HG03521 (cell line): Measurements from ENCODE around the gene AOPEP.
"Not testable (repeated sequence)": the region's sequence is repeated elsewhere in the genome, so short reads cannot be mapped to it uniquely, and the experiment has no call there.

Experiments
- ATAC-seq: cut with Tn5 transposase; IDR thresholded peaks from one replicate; pipeline ENCODE4 v1.9.1; 2021; ENCODE audit warnings: mild to moderate bottlenecking, moderate library complexity; ENCODE audit not compliant: unreplicated experiment

AOPEP gene

GRCh38 chr9:94830071-94830604, 103.6 kb downstream of the AOPEP start:
- not testable (repeated sequence) for ATAC-seq

- ATAC-seq, result no peak
These were observed 107.3 kb downstream of the AOPEP start for GRCh38 chr9:94833802-94834201.

DNA sequence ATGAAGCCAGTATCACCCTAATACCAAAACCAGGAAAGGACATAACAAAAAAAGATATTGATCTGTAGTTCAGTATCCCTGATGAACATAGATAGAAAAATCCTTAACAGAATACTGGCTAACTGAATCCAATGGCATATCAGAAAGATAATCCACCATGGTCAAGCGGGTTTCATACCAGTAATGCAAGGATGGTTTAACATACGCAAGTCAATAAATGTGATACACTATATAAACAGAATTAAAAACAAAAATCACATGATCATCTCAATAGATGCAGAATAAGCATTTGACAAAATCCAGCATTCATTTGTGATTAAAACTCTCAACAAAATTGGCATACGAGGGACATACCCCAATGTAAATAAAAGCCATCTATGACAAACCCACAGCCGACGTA, 110.9 kb downstream of the AOPEP start:
- no peak for ATAC-seq

DNA sequence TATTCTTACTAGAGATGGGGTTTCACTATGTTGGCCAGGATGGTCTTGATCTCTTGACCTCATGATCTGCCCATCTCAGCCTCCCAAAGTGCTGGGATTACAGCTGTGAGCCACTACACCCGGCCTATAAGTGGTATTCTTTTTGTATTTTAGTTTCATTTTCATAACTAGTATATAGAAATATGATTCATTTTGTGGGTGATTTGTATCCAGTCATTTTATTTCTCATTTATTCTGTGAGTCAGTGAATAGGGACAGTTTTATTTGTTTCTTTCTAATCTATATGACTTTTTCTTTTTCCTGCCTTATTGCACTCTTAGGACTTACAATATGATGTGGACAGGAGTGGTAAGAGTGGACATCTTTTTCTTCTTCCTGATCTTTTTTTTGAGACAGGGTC, 112.9 kb downstream of the AOPEP start:
- ATAC-seq, result no peak

DNA sequence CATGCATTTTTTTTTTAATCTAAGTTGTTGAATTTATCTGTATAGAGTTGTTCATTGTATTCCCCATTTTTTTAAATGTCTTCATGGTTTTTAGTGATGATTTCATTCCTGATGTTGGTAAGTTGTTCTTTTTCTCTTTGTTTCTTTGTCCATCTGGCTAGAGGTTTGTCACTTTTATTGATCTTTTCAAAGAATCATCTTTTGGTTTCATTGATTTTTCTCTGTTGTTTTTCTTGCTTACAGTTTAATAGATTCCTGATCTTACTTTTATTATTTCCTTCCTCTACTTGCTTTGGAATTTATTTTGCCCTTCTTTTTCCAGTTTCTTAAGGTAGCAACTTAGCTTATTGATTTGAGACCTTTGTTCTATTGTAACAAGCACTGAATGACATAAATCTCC, 114.2 kb downstream of the AOPEP start:
- ATAC-seq, result no peak

GRCh38 chr9:94843134-94843533, 116.6 kb downstream of the AOPEP start:
- no peak for ATAC-seq

GRCh38 chr9:94846739-94847138, 120.2 kb downstream of the AOPEP start:
- no peak for ATAC-seq

GRCh38 chr9:94847486-94847885, 121.0 kb downstream of the AOPEP start:
- no peak for ATAC-seq

DNA sequence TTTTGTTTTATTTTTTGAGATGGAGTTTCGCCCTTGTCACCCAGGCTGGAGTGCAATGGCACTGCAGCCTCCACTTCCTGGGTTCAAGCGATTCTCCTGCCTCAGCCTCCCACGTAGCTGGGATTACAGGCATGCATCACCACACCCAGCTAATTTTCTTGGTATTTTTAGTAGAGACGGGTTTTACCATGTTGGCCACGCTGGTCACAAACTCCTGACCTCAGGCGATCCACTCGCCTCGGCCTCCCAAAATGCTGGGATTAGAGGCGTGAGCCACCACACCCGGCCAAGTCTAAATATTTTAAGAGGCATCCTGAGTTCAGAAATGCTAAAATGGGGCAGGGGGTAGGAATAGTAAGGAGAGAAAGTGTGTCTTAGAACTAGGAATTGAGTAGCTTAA, 122.3 kb downstream of the AOPEP start:
- ATAC-seq, result not testable (repeated sequence)

GRCh38 chr9:94850540-94851434, 124.3 kb downstream of the AOPEP start:
- no peak for ATAC-seq

DNA sequence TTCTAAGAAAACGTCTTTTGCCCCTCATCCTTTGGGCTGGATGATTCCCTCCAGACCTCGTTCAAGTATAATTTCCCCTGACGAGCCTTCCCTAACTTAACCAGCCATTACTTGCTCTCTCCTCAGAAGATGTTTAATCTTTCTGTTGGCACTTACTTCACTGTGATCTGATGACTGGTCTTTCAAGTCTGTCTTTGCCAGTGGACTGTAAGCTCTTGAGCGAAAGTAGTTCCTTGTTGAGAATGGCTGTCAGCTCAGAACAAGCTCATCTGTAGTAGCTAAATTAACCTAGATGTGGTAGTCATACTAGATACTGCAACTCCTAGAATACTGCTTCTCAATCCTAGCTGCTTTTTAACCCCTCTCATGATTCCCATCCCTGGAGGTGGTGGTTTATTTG, 125.0 kb downstream of the AOPEP start:
- ATAC-seq, result no peak

GRCh38 chr9:94851892-94852291, 125.4 kb downstream of the AOPEP start:
- ATAC-seq, result no peak

DNA sequence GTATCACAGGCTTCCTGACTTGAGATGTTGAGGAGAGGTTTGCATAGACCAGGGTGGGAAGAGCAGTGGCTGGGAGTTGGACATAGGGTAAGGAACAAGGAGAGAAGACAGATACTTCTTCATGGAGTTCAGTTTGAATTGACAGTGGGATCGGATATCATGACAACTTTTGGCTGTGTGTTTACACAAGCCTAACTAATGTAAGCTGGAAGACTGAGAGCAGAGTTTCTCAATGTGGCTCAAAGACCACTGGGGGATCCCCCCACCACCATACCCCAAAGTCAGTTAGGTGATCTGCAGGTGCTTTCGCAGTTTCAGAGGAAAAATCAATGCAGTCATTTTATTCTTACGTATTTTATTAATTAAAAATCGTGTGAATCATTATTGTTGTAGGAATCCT, 125.9 kb downstream of the AOPEP start:
- ATAC-seq, result no peak

DNA sequence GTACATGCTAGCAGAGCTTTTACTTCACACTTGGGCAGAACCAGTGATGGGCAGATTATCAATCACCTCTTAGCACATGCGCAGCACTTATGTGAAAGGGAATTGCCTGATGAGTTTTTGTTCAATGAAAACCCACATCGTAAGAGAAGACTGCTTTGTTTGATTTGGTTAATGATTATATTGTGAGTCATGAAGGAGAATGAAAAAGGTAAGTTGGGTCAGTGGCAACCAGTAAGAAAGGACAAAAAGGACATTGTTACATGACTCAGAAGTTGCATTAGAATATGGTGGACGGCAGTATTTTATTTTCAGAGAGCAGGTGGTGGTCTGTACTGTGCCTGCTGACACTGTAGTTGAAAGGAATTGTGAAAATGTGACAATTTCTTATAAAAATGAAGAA, 127.4 kb downstream of the AOPEP start:
- ATAC-seq, result no peak

DNA sequence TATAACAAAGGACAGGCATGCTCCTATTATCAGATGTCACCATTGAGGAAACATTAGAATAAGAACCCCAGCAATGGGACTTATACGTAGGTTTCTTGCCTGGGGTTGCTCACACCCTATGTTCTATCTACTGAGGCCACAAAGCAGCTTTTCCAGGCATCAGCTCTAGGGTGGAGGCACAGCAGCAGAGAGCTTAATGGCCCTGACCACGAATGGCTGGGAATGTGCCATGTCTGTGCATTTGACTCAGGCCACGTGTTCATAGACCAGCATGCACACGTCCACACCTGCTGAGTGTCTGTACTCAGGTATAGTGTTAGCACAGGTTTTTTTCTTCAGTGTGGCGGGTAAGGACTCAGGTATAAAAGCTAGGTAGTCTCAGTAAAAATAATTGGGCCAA, 129.4 kb downstream of the AOPEP start:
- no peak for ATAC-seq

DNA sequence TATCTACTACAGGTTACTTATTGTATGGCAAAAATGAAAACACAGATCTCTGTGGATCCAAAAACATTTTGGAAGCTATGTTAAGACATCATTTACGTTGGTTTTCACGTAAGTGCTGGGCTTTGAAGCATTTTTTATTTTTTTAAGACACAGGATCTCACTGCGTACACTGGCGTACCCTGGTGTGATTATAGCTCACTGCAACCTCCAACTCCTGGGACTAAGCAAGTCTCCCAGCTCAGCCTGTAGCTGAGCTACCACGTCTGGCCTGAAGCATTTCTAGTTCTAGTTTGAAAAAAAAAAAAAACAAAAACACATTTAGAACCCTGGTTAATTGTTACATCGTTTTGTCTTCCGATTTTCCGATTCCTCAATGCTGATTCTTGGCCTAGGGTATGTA, 131.3 kb downstream of the AOPEP start:
- no peak for ATAC-seq

- no peak for ATAC-seq
These were observed 132.7 kb downstream of the AOPEP start for GRCh38 chr9:94859226-94859625.

- no peak for ATAC-seq
These were observed 133.4 kb downstream of the AOPEP start for GRCh38 chr9:94859891-94860290.

DNA sequence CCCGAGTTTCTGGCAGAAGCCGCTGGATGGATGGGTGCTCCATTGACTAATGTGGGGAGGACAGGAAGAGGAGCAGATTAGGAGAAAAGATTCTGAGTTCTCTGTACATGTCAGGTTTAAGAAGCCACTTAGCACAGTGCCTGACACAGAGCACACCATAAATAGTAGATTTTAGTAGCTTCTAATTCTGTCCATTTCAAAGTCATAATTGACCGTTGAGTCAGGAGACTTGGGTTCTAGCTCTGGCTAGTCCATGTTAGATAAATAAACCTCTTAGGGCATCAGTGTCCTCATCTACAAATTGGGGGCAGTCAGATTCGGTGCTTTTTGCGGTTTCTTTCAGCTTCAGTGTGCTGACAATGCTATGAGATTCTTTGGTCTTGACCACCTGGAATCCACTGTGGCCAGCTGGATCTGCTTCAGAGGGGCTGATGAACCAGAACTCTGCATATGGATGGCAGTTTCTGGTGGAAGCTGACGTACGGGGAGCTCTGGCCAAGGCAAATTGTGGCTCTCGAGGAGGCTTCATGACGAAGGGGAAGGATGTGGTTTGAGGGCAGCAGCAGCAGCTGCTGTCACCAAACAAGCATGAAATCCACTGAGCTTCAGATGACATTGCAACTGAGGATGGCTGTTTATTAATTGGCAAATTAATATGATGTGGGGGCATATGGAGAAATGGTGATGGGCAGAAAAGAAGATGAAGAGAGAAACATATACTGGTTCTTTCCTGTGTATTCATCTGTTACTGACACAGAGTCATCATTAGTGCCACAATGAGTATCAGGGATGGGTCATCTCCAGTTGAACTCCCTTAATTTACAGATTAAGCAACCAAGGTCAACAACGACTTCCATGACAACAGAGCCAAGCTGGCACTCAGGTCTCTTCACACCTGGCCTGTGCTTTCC, 134.4 kb downstream of the AOPEP start:
- peak; percentile 95 for ATAC-seq

- no peak for ATAC-seq
These were observed 135.2 kb downstream of the AOPEP start for GRCh38 chr9:94861589-94862272.

- no peak for ATAC-seq
These were observed 137.7 kb downstream of the AOPEP start for GRCh38 chr9:94864196-94864595.
